Measurements from ENCODE around the gene EAF1. TPM values are rescaled to one million over a fixed set of nuclear protein-coding genes. Genes with fewer than 3 reads are reported as not detected.

EAF1 gene
- total and polyA plus RNA-seq, 2 of the 8 experiments (the other 6 are each of a cell fraction or from before 2014, with no cell fraction given) = 13.9 to 26.8 TPM

DNA sequence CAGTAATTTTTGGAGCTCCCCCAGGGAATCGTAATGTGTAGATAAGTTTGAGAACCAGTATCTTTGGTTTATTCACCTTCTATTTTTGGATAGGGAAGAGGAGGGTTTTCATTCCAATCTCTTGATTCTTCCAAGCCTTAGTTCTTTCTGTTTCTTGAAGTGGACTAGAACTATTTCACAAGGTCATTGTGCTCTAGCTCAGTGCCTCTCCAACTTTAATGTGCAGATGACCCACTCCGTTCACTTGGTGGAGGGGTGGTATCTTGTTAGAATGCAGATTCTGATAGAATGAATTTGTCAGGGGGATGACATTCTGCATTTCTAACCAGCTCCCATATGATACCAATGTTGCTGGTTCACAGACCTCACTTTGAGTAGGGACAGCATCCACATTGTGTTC lies 58.6 kb downstream of the EAF1 start:
- no peaks in the 10 kb centered on the region for H3K79me2 ChIP-seq (ENCODE audit: control insufficient read depth in 1 of 2, insufficient read depth in 2 of 2, low read length in 2 of 2)
- 100% methylated on average over 2 of the region's 2 CpGs; no CpG with 5 or more reads in 1 of the 2 experiments for WGBS, 2 experiments (ENCODE audit: extremely low coverage in 1 of 2, insufficient coverage in 1 of 2, insufficient read length in 1 of 2, insufficient replicate concordance in 2 of 2, low coverage in 1 of 2, low lambda C conversion rate in 2 of 2, missing lambda C conversion rate in 1 of 2)

More for the DNA sequence above, 58.6 kb downstream of the EAF1 start:
- DNase-seq (ENCODE audit: low read depth in 1 of 2, low spot score in 2 of 2) (no peak), FAIRE-seq (no peak)
- ChIA-PET CTCF (ENCODE audit: partially characterized antibody) (interaction anchor here (1.0 kb wide), 1 partner anchor 35 kb away, joined by 4 read pairs; the partner anchor contains the start of gene COLQ), POLR2A (ENCODE audit: partially characterized antibody) (no interaction called here)
- no peak overlapping the region for H2AFZ ChIP-seq (ENCODE audit: low read length)
- H3K27ac ChIP-seq (ENCODE audit: low read depth, low read length) = no peak overlapping the region
- H3K56ac ChIP-seq (replicated peaks; ENCODE audit: insufficient read length, low read depth, low read length) = no peak overlapping the region
- H2BK20ac ChIP-seq (ENCODE audit: low read length) = no peak overlapping the region
- H4K8ac ChIP-seq (ENCODE audit: extremely low read depth, insufficient read depth, low read length) = no peak overlapping the region
- no peaks in the 10 kb centered on the region for H3K9me3 ChIP-seq (ENCODE audit: insufficient read depth in 2 of 2, low read depth in 1 of 2, low read length in 1 of 2)
- no peak overlapping the region for H2BK5ac ChIP-seq (ENCODE audit: low read depth, low read length)
- H2BK15ac ChIP-seq (ENCODE audit: low read length) = no peak overlapping the region
- no peak overlapping the region for H4K91ac ChIP-seq (replicated peaks; ENCODE audit: insufficient read length, low read length)
- H3K4me2 ChIP-seq (ENCODE audit: insufficient read depth in 1 of 2, low read depth in 2 of 2, low read length in 2 of 2) = no peak overlapping the region
- no peak overlapping the region for H4K5ac ChIP-seq (ENCODE audit: insufficient read length, low read depth, low read length)
- H3K27me3 ChIP-seq (replicated peaks in 1 of 4; ENCODE audit: control insufficient read depth in 3 of 4, extremely low read depth in 1 of 4, insufficient read depth in 3 of 4, low read length in 3 of 4) = no peaks in the 10 kb centered on the region
- H2AK5ac ChIP-seq (ENCODE audit: low read depth, low read length) = no peak overlapping the region
- no peak overlapping the region for H3K4ac ChIP-seq (replicated peaks; ENCODE audit: insufficient read length, low read depth, low read length)
- H2BK12ac ChIP-seq (ENCODE audit: low read depth, low read length) = no peak overlapping the region
- H3K79me1 ChIP-seq (ENCODE audit: low read depth, low read length) = no peaks in the 10 kb centered on the region
- H3K23me2 ChIP-seq (ENCODE audit: low read depth, low read length) = no peaks in the 10 kb centered on the region
- H3K23ac ChIP-seq (ENCODE audit: insufficient read length) = no peak overlapping the region
- H4K20me1 ChIP-seq (replicated peaks in 1 of 2; ENCODE audit: control insufficient read depth in 1 of 2, insufficient read depth in 2 of 2, low read length in 2 of 2) = no peaks in the 10 kb centered on the region
- no peak overlapping the region for H3K18ac ChIP-seq (ENCODE audit: extremely low read depth, low read length)
- no peaks in the 10 kb centered on the region for H3K4me1 ChIP-seq (replicated peaks in 1 of 4; ENCODE audit: control insufficient read depth in 3 of 4, insufficient read depth in 4 of 4, low read length in 3 of 4)
- H3K14ac ChIP-seq (ENCODE audit: insufficient read length) = no peak overlapping the region
- TF ChIP-seq, protein P1, sequence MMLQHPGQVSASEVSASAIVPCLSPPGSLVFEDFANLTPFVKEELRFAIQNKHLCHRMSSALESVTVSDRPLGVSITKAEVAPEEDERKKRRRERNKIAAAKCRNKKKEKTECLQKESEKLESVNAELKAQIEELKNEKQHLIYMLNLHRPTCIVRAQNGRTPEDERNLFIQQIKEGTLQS (IDR thresholded peaks at IDR 0.05; ENCODE audit: insufficient read depth, low read depth, low read length) = no peak
- TF ChIP-seq CBX5 (IDR thresholded peaks at IDR 0.05; ENCODE audit: low read depth, low read length) (no peak), TAF7 (optimal IDR thresholded peaks at IDR 0.05; ENCODE audit: borderline replicate concordance, low read depth, low read length) (no peak), SP1 (IDR thresholded peaks at IDR 0.05; ENCODE audit: low read depth, low read length) (no peak), JUN (IDR thresholded peaks at IDR 0.05; ENCODE audit: low read depth, low read length) (no peak), RFX5 (IDR thresholded peaks at IDR 0.05; ENCODE audit: borderline replicate concordance, low read depth, low read length) (no peak), CBX8 (IDR thresholded peaks at IDR 0.05; ENCODE audit: borderline replicate concordance, low read depth, low read length) (no peak), HDAC2 (IDR thresholded peaks at IDR 0.05; ENCODE audit: borderline replicate concordance in 1 of 2, low read depth in 2 of 2, low read length in 2 of 2) (no peak), TBP (IDR thresholded peaks at IDR 0.05; ENCODE audit: low read depth, low read length) (no peak)
- TF ChIP-seq, protein P2, sequence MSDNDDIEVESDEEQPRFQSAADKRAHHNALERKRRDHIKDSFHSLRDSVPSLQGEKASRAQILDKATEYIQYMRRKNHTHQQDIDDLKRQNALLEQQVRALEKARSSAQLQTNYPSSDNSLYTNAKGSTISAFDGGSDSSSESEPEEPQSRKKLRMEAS (IDR thresholded peaks at IDR 0.05) = no peak
- TF ChIP-seq, protein P3, sequence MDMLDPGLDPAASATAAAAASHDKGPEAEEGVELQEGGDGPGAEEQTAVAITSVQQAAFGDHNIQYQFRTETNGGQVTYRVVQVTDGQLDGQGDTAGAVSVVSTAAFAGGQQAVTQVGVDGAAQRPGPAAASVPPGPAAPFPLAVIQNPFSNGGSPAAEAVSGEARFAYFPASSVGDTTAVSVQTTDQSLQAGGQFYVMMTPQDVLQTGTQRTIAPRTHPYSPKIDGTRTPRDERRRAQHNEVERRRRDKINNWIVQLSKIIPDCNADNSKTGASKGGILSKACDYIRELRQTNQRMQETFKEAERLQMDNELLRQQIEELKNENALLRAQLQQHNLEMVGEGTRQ (IDR thresholded peaks at IDR 0.05; ENCODE audit: low read length) = no peak
- H3K9ac ChIP-seq (replicated peaks in 1 of 4; ENCODE audit: extremely low read depth in 1 of 4, low read depth in 3 of 4, low read length in 3 of 4) = no peak overlapping the region
- H3K36me3 ChIP-seq (ENCODE audit: control insufficient read depth in 2 of 4, insufficient read depth in 4 of 4, low read length in 3 of 4) = no peaks in the 10 kb centered on the region
- H3K4me3 ChIP-seq (ENCODE audit: extremely low read depth in 1 of 4, insufficient read depth in 2 of 4, low read depth in 3 of 4, low read length in 4 of 4) = no peak overlapping the region
- no peak overlapping the region for H2BK120ac ChIP-seq (replicated peaks; ENCODE audit: low read depth, low read length)

Data from H1 (cell line).